Endothelial cell of umbilical vein (primary cell): Measurements from ENCODE around the gene STRBP. TPM values are rescaled to one million over a fixed set of nuclear protein-coding genes. Genes with fewer than 3 reads are reported as not detected.

Experiments
- BruUV-seq: library from RNA; stranded (reverse); fragments of 400-500 nt; replicated peaks from 2 replicates; lab custom pipeline; 2021; lab: Mats Ljungman, UMichigan
- CTCF ChIA-PET: fragments of 300-600, 350-600 bp; sonication (Branson Sonifier 250); formaldehyde crosslinking; loops from one replicate; lab custom pipeline; 2021; ENCODE audit warnings: antibody characterized with exemption, inconsistent platforms; lab: Charles Lee
- POLR2A ChIA-PET: fragments of 300-600, 350-600 bp; sonication (Branson Sonifier 250); formaldehyde crosslinking; loops from one replicate; lab custom pipeline; 2021; ENCODE audit warnings: antibody characterized with exemption, inconsistent platforms; lab: Charles Lee
- DNase-seq: peaks from one replicate; pipeline ENCODE4 v3.0.0-alpha.2; 2011; ENCODE audit warnings: low read depth, low spot score
- FAIRE-seq: peaks from 2 replicates; lab custom pipeline; 2011; peaks lifted over from hg19 to GRCh38; lab: Jason Lieb, UNC
- H2AFZ ChIP-seq: 2 replicates; pipeline ENCODE4 v1.6.0; 2012; ENCODE audit warnings: low read depth, low read length, control low read depth, inconsistent platforms
- H3K27ac ChIP-seq: 2 replicates; pipeline ENCODE4 v1.5.1; 2011; ENCODE audit warnings: low read depth, mild to moderate bottlenecking, control low read depth, low read length, moderate library complexity; ENCODE audit not compliant: insufficient read depth
- H3K27me3 ChIP-seq, 2 experiments: 2 replicates each; pipeline versions ENCODE4 v1.6.0 to v1.6.1; 2011; ENCODE audit warnings: low read length in 2 of 2, mixed read lengths in 1 of 2; ENCODE audit not compliant: control insufficient read depth in 2 of 2, insufficient read depth in 2 of 2
- H3K36me3 ChIP-seq, 2 experiments: 2 replicates in 1 of 2; 3 replicates in 1 of 2; pipeline ENCODE4 v1.5.1; 2011; ENCODE audit warnings: low read length in 2 of 2, mild to moderate bottlenecking in 1 of 2, moderate library complexity in 1 of 2; ENCODE audit not compliant: control insufficient read depth in 2 of 2, insufficient read depth in 2 of 2; ENCODE audit errors: extremely low read depth in 1 of 2
- H3K4me1 ChIP-seq: 3 replicates; pipeline ENCODE4 v1.5.1; 2011; ENCODE audit warnings: mild to moderate bottlenecking, low read length; ENCODE audit not compliant: control insufficient read depth, insufficient read depth; ENCODE audit errors: extremely low read depth
- H3K4me2 ChIP-seq: 2 replicates; pipeline ENCODE4 v1.6.1; 2011; ENCODE audit warnings: low read length, control low read depth, mixed read lengths; ENCODE audit not compliant: insufficient read depth
- H3K4me3 ChIP-seq, 3 experiments: fragments of 200-600 bp in 1 of 3; sonication (generic), shearing (Covaris generic) in 1 of 3; replicated peaks in 1 of 3; 2 replicates each; pipeline ENCODE4 v1.5.1; 2011 to 2016; ENCODE audit warnings: control low read depth in 3 of 3, low read length in 3 of 3, mild to moderate bottlenecking in 2 of 3, inconsistent platforms in 1 of 3, low read depth in 1 of 3, moderate library complexity in 1 of 3; ENCODE audit not compliant: insufficient read depth in 1 of 3
- H3K79me2 ChIP-seq: 2 replicates; pipeline ENCODE4 v1.6.0; 2012; ENCODE audit warnings: low read length, inconsistent platforms; ENCODE audit not compliant: control insufficient read depth, insufficient read depth
- H3K9ac ChIP-seq: replicated peaks from 2 replicates; pipeline ENCODE3; 2011; ENCODE audit warnings: low read length, control low read depth; ENCODE audit not compliant: insufficient read depth; ENCODE audit errors: extremely low read depth
- H3K9me1 ChIP-seq: replicated peaks from 3 replicates; pipeline ENCODE4 v1.6.0; 2011; ENCODE audit warnings: mild to moderate bottlenecking, low read length; ENCODE audit not compliant: control insufficient read depth, insufficient read depth; ENCODE audit errors: extremely low read depth
- H3K9me3 ChIP-seq: replicated peaks from 2 replicates; pipeline ENCODE4 v1.5.1; 2012; ENCODE audit warnings: low read length, inconsistent platforms; ENCODE audit not compliant: control insufficient read depth, insufficient read depth
- H4K20me1 ChIP-seq: replicated peaks from 2 replicates; pipeline ENCODE3; 2011; ENCODE audit warnings: mild to moderate bottlenecking, low read length; ENCODE audit not compliant: control insufficient read depth, insufficient read depth; ENCODE audit errors: extremely low read depth
- CTCF ChIP-seq, 2 donors: IDR thresholded peaks; 1 replicate in 1 of 2; 2 replicates in 1 of 2; pipeline ENCODE4 v1.5.1; 2011; ENCODE audit warnings: low read length in 2 of 2, mild to moderate bottlenecking in 2 of 2, moderate library complexity in 2 of 2, control low read depth in 1 of 2, inconsistent platforms in 1 of 2, low read depth in 1 of 2; ENCODE audit not compliant: insufficient read depth in 1 of 2; ENCODE audit errors: extremely low read depth in 1 of 2
- EZH2 ChIP-seq: IDR thresholded peaks from 2 replicates; pipeline ENCODE4 v1.6.1; 2012; ENCODE audit warnings: borderline replicate concordance, low read depth, mild to moderate bottlenecking, moderate library complexity, low read length, inconsistent platforms; ENCODE audit not compliant: severe bottlenecking
- GATA2 ChIP-seq: IDR thresholded peaks from 2 replicates; pipeline ENCODE4 v1.7.0; 2011; ENCODE audit warnings: low read depth, mild to moderate bottlenecking, moderate library complexity, mixed read lengths, low read length; ENCODE audit not compliant: insufficient read length, insufficient read depth
- JUN ChIP-seq: IDR thresholded peaks from 2 replicates; pipeline ENCODE4 v1.6.1; 2011; ENCODE audit warnings: borderline replicate concordance, low read depth; ENCODE audit not compliant: insufficient read length, insufficient read depth
- MAX ChIP-seq: IDR thresholded peaks from 2 replicates; pipeline ENCODE4 v1.6.1; 2011; ENCODE audit not compliant: insufficient read depth, insufficient read length
- MYC ChIP-seq: IDR thresholded peaks from one replicate; pipeline ENCODE4 v1.6.1; 2011; ENCODE audit warnings: mild to moderate bottlenecking, low read depth, low read length
- POLR2A ChIP-seq: IDR thresholded peaks from 2 replicates; pipeline ENCODE4 v1.6.1; 2012; ENCODE audit warnings: low read depth, mild to moderate bottlenecking, control low read depth, low read length
- POLR2AphosphoS5 ChIP-seq: IDR thresholded peaks from 2 replicates; pipeline ENCODE4 v1.6.1; 2012; ENCODE audit warnings: low read depth, mild to moderate bottlenecking, control low read depth, low read length, moderate library complexity; ENCODE audit not compliant: insufficient read depth
- dilution Hi-C: fragments of 300-500 bp; cut with MboI; formaldehyde crosslinking; loops from one replicate; pipeline ENCODE4 v1.15.0; 2019; ENCODE audit warnings: low sequenced_read_pairs; ENCODE audit not compliant: extremely low pct_ligation_motif_present
- intact Hi-C: fragments of 100-400 bp; cut with micrococcal nuclease; formaldehyde crosslinking; loops from one replicate; pipeline ENCODE4 v1.10.0; 2022
- polyA plus RNA-seq, 4 experiments: library from polyadenylated mRNA; depleted of rRNA in 3 of 4; stranded (reverse) in 3 of 4; unstranded in 1 of 4; fragments of >200 nt; gene quantifications; 2 replicates each; pipeline versions ENCODE4 v1.2.1 to v1.2.3, GENCODE V29; 2011 to 2012; ENCODE audit warnings: missing spikeins in 1 of 4
- total RNA-seq: library from RNA; stranded (reverse); gene quantifications from 2 replicates; pipeline ENCODE4 v1.2.3, GENCODE V29; 2021

Gene STRBP
- total and polyA plus RNA-seq, 2 donors (not counting 3 experiments of a cell fraction or from before 2014, with no cell fraction given): 7.7 to 15.4 TPM

GRCh38 chr9:123260340-123260739 lies 8.0 kb downstream of the STRBP start:
- DNase-seq (no peak), FAIRE-seq (no peak)
- Histone ChIP-seq H3K79me2 (no peaks in the 10 kb centered on the region), H3K27ac (no peak overlapping the region), H3K9me1 (no peaks in the 10 kb centered on the region), H3K27me3 (no peaks in the 10 kb centered on the region), H4K20me1 (no peaks in the 10 kb centered on the region), H2AFZ (no peak overlapping the region), H3K36me3 (no peaks in the 10 kb centered on the region), H3K4me3 (no peak overlapping the region), H3K9ac (no peak overlapping the region), H3K4me2 (no peak overlapping the region), H3K4me1 (no peaks in the 10 kb centered on the region), H3K9me3 (no peaks in the 10 kb centered on the region)
- CTCF ChIA-PET: no interaction called here
- POLR2A ChIA-PET: no interaction called here
- TF ChIP-seq POLR2A (no peak), GATA2 (no peak), CTCF (IDR thresholded peaks at IDR 0.05; ENCODE audit: extremely low read depth in 1 of 2, insufficient read depth in 1 of 2, low read depth in 1 of 2, low read length in 2 of 2) (no peak), MYC (no peak), EZH2 (no peak), JUN (no peak), MAX (no peak), POLR2AphosphoS5 (no peak)
- no TSS peak for BruUV-seq
- intact Hi-C loops: no loop called here
- dilution Hi-C loops: no loop called here
